ENCODE results near the gene SLC16A1. TPM values are rescaled to one million over a fixed set of nuclear protein-coding genes. Genes with fewer than 3 reads are reported as not detected.

The SLC16A1 gene
- total and polyA plus RNA-seq, 7 experiments from 2014 or later, result 8.7 to 43.6 (median 12.5) TPM

- no peak overlapping the region for H3K27ac ChIP-seq (ENCODE audit: low read depth, low read length)
- ChIA-PET CTCF (interaction anchor here (0.5 to 4.2 kb wide), 2 partner anchors 23 to 190 kb away, joined by 3 to 34 read pairs; partner anchors contain the start of gene LRIG2), POLR2A (no interaction called here)
- H3K36me3 Mint-ChIP-seq, result no peaks in the 10 kb centered on the region
- peaks cover 0 to 3% (median 0%) of the 10 kb centered on the region in 7 donors for H3K4me1 Mint-ChIP-seq
- H3K4me3 Mint-ChIP-seq, result no peak overlapping the region
- no peaks in the 10 kb centered on the region for H3K9me3 Mint-ChIP-seq
- H3K27ac Mint-ChIP-seq, result no peak overlapping the region
- no peak overlapping the region for H3K4me3 ChIP-seq (ENCODE audit: low read length)
- H3K27me3 ChIP-seq (ENCODE audit: control insufficient read depth in 2 of 2, insufficient read depth in 2 of 2, low read length in 2 of 2), result no peaks in the 10 kb centered on the region
- intact Hi-C loops (cut with micrococcal nuclease), result no loop called here
- H3K4me1 ChIP-seq (ENCODE audit: control insufficient read depth in 2 of 2, insufficient read depth in 2 of 2, low read length in 2 of 2), result no peaks in the 10 kb centered on the region
- ATAC-seq (peak; percentile 16), DNase-seq (no peak)
- no peaks in the 10 kb centered on the region for H3K9me3 ChIP-seq (ENCODE audit: control insufficient read depth in 2 of 3, low read length in 3 of 3)
- H3K36me3 ChIP-seq (ENCODE audit: control insufficient read depth in 2 of 3, insufficient read depth in 3 of 3, low read length in 3 of 3), result no peaks in the 10 kb centered on the region
- H3K27me3 Mint-ChIP-seq, result peaks cover 0 to 24% (median 4%) of the 10 kb centered on the region in 5 donors
Measured at GRCh38 chr1:112882271-112882744, 73.7 kb downstream of the SLC16A1 start.

- Mint-ChIP-seq H3K27ac (no peak overlapping the region), H3K4me1 (peaks cover 0 to 3% (median 0%) of the 10 kb centered on the region in 7 donors)
- POLR2A ChIA-PET, result no interaction called here
Measured at GRCh38 chr1:112881742-112882127, 74.3 kb downstream of the SLC16A1 start.

GRCh38 chr1:112879834-112880233 lies 76.2 kb downstream of the SLC16A1 start:
- Histone ChIP-seq H3K4me1 (ENCODE audit: control insufficient read depth in 2 of 2, insufficient read depth in 2 of 2, low read length in 2 of 2) (no peaks in the 10 kb centered on the region), H3K36me3 (ENCODE audit: control insufficient read depth in 2 of 3, insufficient read depth in 3 of 3, low read length in 3 of 3) (no peaks in the 10 kb centered on the region), H3K9me3 (ENCODE audit: control insufficient read depth in 2 of 3, low read length in 3 of 3) (no peaks in the 10 kb centered on the region), H3K27ac (ENCODE audit: low read depth, low read length) (no peak overlapping the region), H3K27me3 (ENCODE audit: control insufficient read depth in 2 of 2, insufficient read depth in 2 of 2, low read length in 2 of 2) (no peaks in the 10 kb centered on the region), H3K4me3 (ENCODE audit: low read length) (no peak overlapping the region)
- POLR2A ChIA-PET, result no interaction called here
- Mint-ChIP-seq H3K4me1 (peaks cover 0 to 3% (median 0%) of the 10 kb centered on the region in 7 donors), H3K27me3 (peaks cover 0 to 34% (median 9%) of the 10 kb centered on the region in 5 donors), H3K9me3 (no peaks in the 10 kb centered on the region), H3K27ac (no peak overlapping the region), H3K36me3 (peaks cover 0 to 3% (median 0%) of the 10 kb centered on the region in 5 donors), H3K4me3 (no peak overlapping the region)
- intact Hi-C loops (cut with micrococcal nuclease), result loop anchor here (2.0 kb wide), 4 partner anchors 71 to 193 kb away; partner anchors contain the start of genes LRIG2 (in 2 of the 2) and SLC16A1 (in 1 of the 2)
- DNase-seq (no peak), ATAC-seq (no peak)
- CTCF ChIA-PET, result interaction anchor here (0.6 to 4.2 kb wide), 5 partner anchors 10 to 192 kb away, joined by 3 to 34 read pairs (median 5); partner anchors contain the start of gene LRIG2

More at GRCh38 chr1:112881742-112882127, 74.3 kb downstream of the SLC16A1 start:
- H3K27me3 Mint-ChIP-seq, result peaks cover 0 to 27% (median 4%) of the 10 kb centered on the region in 5 donors
- intact Hi-C loops (cut with micrococcal nuclease), result loop anchor here (1.0 to 2.0 kb wide), 8 partner anchors 73 to 191 kb away; partner anchors contain the start of genes LRIG2 (in 2 of the 2) and SLC16A1 (in 1 of the 2)
- CTCF ChIA-PET, result interaction anchor here (0.5 to 4.2 kb wide), 3 partner anchors 23 to 191 kb away, joined by 3 to 34 read pairs (median 3); partner anchors contain the start of gene LRIG2
- no peak overlapping the region for H3K4me3 Mint-ChIP-seq
- no peaks in the 10 kb centered on the region for H3K27me3 ChIP-seq (ENCODE audit: control insufficient read depth in 2 of 2, insufficient read depth in 2 of 2, low read length in 2 of 2)
- no peaks in the 10 kb centered on the region for H3K36me3 ChIP-seq (ENCODE audit: control insufficient read depth in 2 of 3, insufficient read depth in 3 of 3, low read length in 3 of 3)
- no peaks in the 10 kb centered on the region for H3K9me3 Mint-ChIP-seq
- no peaks in the 10 kb centered on the region for H3K4me1 ChIP-seq (ENCODE audit: control insufficient read depth in 2 of 2, insufficient read depth in 2 of 2, low read length in 2 of 2)
- no peaks in the 10 kb centered on the region for H3K9me3 ChIP-seq (ENCODE audit: control insufficient read depth in 2 of 3, low read length in 3 of 3)
- DNase-seq (no peak), ATAC-seq (no peak)
- no peaks in the 10 kb centered on the region for H3K36me3 Mint-ChIP-seq
- H3K4me3 ChIP-seq (ENCODE audit: low read length), result no peak overlapping the region
- no peak overlapping the region for H3K27ac ChIP-seq (ENCODE audit: low read depth, low read length)

- no peak for ATAC-seq
- no peak overlapping the region for H3K27ac Mint-ChIP-seq
- H3K9me3 Mint-ChIP-seq, result no peaks in the 10 kb centered on the region
- Histone ChIP-seq H3K4me3 (ENCODE audit: low read length) (no peak overlapping the region), H3K27me3 (ENCODE audit: control insufficient read depth in 2 of 2, insufficient read depth in 2 of 2, low read length in 2 of 2) (no peaks in the 10 kb centered on the region), H3K4me1 (ENCODE audit: control insufficient read depth in 2 of 2, insufficient read depth in 2 of 2, low read length in 2 of 2) (no peaks in the 10 kb centered on the region), H3K36me3 (ENCODE audit: control insufficient read depth in 2 of 3, insufficient read depth in 3 of 3, low read length in 3 of 3) (no peaks in the 10 kb centered on the region), H3K27ac (ENCODE audit: low read depth, low read length) (no peak overlapping the region), H3K9me3 (ENCODE audit: control insufficient read depth in 2 of 3, low read length in 3 of 3) (no peaks in the 10 kb centered on the region)
- intact Hi-C loops (cut with micrococcal nuclease), result no loop called here
- H3K36me3 Mint-ChIP-seq, result peaks cover 0 to 3% (median 0%) of the 10 kb centered on the region in 5 donors
- CTCF ChIA-PET, result no interaction called here
- POLR2A ChIA-PET, result no interaction called here
- no peak overlapping the region for H3K4me3 Mint-ChIP-seq
- H3K4me1 Mint-ChIP-seq, result peaks cover 0 to 6% (median 0%) of the 10 kb centered on the region in 7 donors
- no peak for DNase-seq
- H3K27me3 Mint-ChIP-seq, result peaks cover 0 to 37% (median 9%) of the 10 kb centered on the region in 5 donors
Measured at GRCh38 chr1:112878321-112878720, 77.7 kb downstream of the SLC16A1 start.

- Histone ChIP-seq H3K36me3 (ENCODE audit: control insufficient read depth in 2 of 3, insufficient read depth in 3 of 3, low read length in 3 of 3) (no peaks in the 10 kb centered on the region), H3K27ac (ENCODE audit: low read depth, low read length) (no peak overlapping the region), H3K9me3 (ENCODE audit: control insufficient read depth in 2 of 3, low read length in 3 of 3) (no peaks in the 10 kb centered on the region), H3K4me3 (ENCODE audit: low read length) (no peak overlapping the region), H3K27me3 (ENCODE audit: control insufficient read depth in 2 of 2, insufficient read depth in 2 of 2, low read length in 2 of 2) (no peaks in the 10 kb centered on the region), H3K4me1 (ENCODE audit: control insufficient read depth in 2 of 2, insufficient read depth in 2 of 2, low read length in 2 of 2) (no peaks in the 10 kb centered on the region)
- DNase-seq, result no peak
- peaks cover 0 to 6% (median 0%) of the 10 kb centered on the region in 7 donors for H3K4me1 Mint-ChIP-seq
- H3K4me3 Mint-ChIP-seq, result no peak overlapping the region
- ATAC-seq, result no peak
- no peak overlapping the region for H3K27ac Mint-ChIP-seq
- H3K36me3 Mint-ChIP-seq, result peaks cover 0 to 3% (median 0%) of the 10 kb centered on the region in 5 donors
- intact Hi-C loops (cut with micrococcal nuclease), result no loop called here
- ChIA-PET CTCF (no interaction called here), POLR2A (no interaction called here)
- peaks cover 0 to 37% (median 9%) of the 10 kb centered on the region in 5 donors for H3K27me3 Mint-ChIP-seq
- H3K9me3 Mint-ChIP-seq, result no peaks in the 10 kb centered on the region
Measured at GRCh38 chr1:112877750-112878149, 78.2 kb downstream of the SLC16A1 start.

GRCh38 chr1:112876315-112876714 lies 79.7 kb downstream of the SLC16A1 start:
- CTCF ChIA-PET, result interaction anchor here (1.1 kb wide), 1 partner anchor 196 kb away, joined by 4 read pairs; the partner anchor contains the start of gene LRIG2
- DNase-seq (no peak), ATAC-seq (no peak)
- H3K27me3 ChIP-seq (ENCODE audit: control insufficient read depth in 2 of 2, insufficient read depth in 2 of 2, low read length in 2 of 2), result no peaks in the 10 kb centered on the region
- intact Hi-C loops (cut with micrococcal nuclease), result no loop called here
- POLR2A ChIA-PET, result no interaction called here
- no peaks in the 10 kb centered on the region for H3K9me3 ChIP-seq (ENCODE audit: control insufficient read depth in 2 of 3, low read length in 3 of 3)
- peaks cover 0 to 39% (median 11%) of the 10 kb centered on the region in 5 donors for H3K27me3 Mint-ChIP-seq
- H3K9me3 Mint-ChIP-seq, result no peaks in the 10 kb centered on the region
- peaks cover 0 to 6% (median 0%) of the 10 kb centered on the region in 7 donors for H3K4me1 Mint-ChIP-seq
- no peak overlapping the region for H3K27ac Mint-ChIP-seq
- H3K36me3 Mint-ChIP-seq, result peaks cover 0 to 3% (median 0%) of the 10 kb centered on the region in 5 donors
- H3K36me3 ChIP-seq (ENCODE audit: control insufficient read depth in 2 of 3, insufficient read depth in 3 of 3, low read length in 3 of 3), result no peaks in the 10 kb centered on the region
- no peak overlapping the region for H3K4me3 ChIP-seq (ENCODE audit: low read length)
- H3K27ac ChIP-seq (ENCODE audit: low read depth, low read length), result no peak overlapping the region
- no peaks in the 10 kb centered on the region for H3K4me1 ChIP-seq (ENCODE audit: control insufficient read depth in 2 of 2, insufficient read depth in 2 of 2, low read length in 2 of 2)
- H3K4me3 Mint-ChIP-seq, result no peak overlapping the region

GRCh38 chr1:112872551-112872962 lies 83.4 kb downstream of the SLC16A1 start:
- no peak overlapping the region for H3K27ac ChIP-seq (ENCODE audit: low read depth, low read length)
- Mint-ChIP-seq H3K4me3 (no peak overlapping the region), H3K9me3 (no peaks in the 10 kb centered on the region), H3K4me1 (peaks cover 0 to 6% (median 0%) of the 10 kb centered on the region in 7 donors), H3K27ac (no peak overlapping the region), H3K36me3 (peaks cover 0 to 3% (median 0%) of the 10 kb centered on the region in 5 donors), H3K27me3 (peaks cover 0 to 25% (median 10%) of the 10 kb centered on the region in 5 donors)
- no peaks in the 10 kb centered on the region for H3K27me3 ChIP-seq (ENCODE audit: control insufficient read depth in 2 of 2, insufficient read depth in 2 of 2, low read length in 2 of 2)
- no peak overlapping the region for H3K4me3 ChIP-seq (ENCODE audit: low read length)
- DNase-seq, result no peak
- no peaks in the 10 kb centered on the region for H3K4me1 ChIP-seq (ENCODE audit: control insufficient read depth in 2 of 2, insufficient read depth in 2 of 2, low read length in 2 of 2)
- no peak for ATAC-seq
- no peaks in the 10 kb centered on the region for H3K9me3 ChIP-seq (ENCODE audit: control insufficient read depth in 2 of 3, low read length in 3 of 3)
- ChIA-PET CTCF (no interaction called here), POLR2A (no interaction called here)
- intact Hi-C loops (cut with micrococcal nuclease), result no loop called here
- no peaks in the 10 kb centered on the region for H3K36me3 ChIP-seq (ENCODE audit: control insufficient read depth in 2 of 3, insufficient read depth in 3 of 3, low read length in 3 of 3)

All from naive thymus-derived CD4-positive, alpha-beta T cell (primary cell).